Epithelial cell of proximal tubule (primary cell): ENCODE data around the gene GFRA1. TPM values are rescaled to one million over a fixed set of nuclear protein-coding genes. Genes with fewer than 3 reads are reported as not detected.

Experiments used
- DNase-seq: peaks from one replicate; pipeline ENCODE4 v3.0.0-alpha.2; 2011; ENCODE audit warnings: low read depth
- H3K4me3 ChIP-seq: 2 replicates; pipeline ENCODE4 v1.5.1; 2011; ENCODE audit warnings: low read depth, mild to moderate bottlenecking, low read length
- CTCF ChIP-seq: conservative IDR thresholded peaks from 2 replicates; pipeline ENCODE4 v1.5.1; 2012; ENCODE audit warnings: low read depth, mild to moderate bottlenecking, low read length
- total RNA-seq: library from RNA; depleted of rRNA; stranded (reverse); fragments of >200 nt; gene quantifications from 2 replicates; pipeline ENCODE4 v1.2.3, GENCODE V29; 2015

GFRA1 gene
- total RNA-seq, 1 donor from 2014 or later: 10.6 TPM

GRCh38 chr10:116182426-116182825, 90.6 kb downstream of the GFRA1 start:
- DNase-seq: no peak
- no peak for TF ChIP-seq CTCF
- no peak overlapping the region for H3K4me3 ChIP-seq

GRCh38 chr10:116178086-116178605, 94.9 kb downstream of the GFRA1 start:
- no peak overlapping the region for H3K4me3 ChIP-seq
- no peak for TF ChIP-seq CTCF
- no peak for DNase-seq

GRCh38 chr10:116175231-116175630, 97.8 kb downstream of the GFRA1 start:
- H3K4me3 ChIP-seq: no peak overlapping the region
- TF ChIP-seq CTCF: no peak
- DNase-seq: no peak

GRCh38 chr10:116171505-116171904, 101.5 kb downstream of the GFRA1 start:
- no peak for DNase-seq
- TF ChIP-seq CTCF: no peak
- no peak overlapping the region for H3K4me3 ChIP-seq

- TF ChIP-seq CTCF: no peak
- no peak overlapping the region for H3K4me3 ChIP-seq
- no peak for DNase-seq
These were observed 102.2 kb downstream of the GFRA1 start for GRCh38 chr10:116170815-116171250.

- no peak for DNase-seq
- no peak for TF ChIP-seq CTCF
- no peak overlapping the region for H3K4me3 ChIP-seq
These were observed 103.1 kb downstream of the GFRA1 start for GRCh38 chr10:116169782-116170445.

- H3K4me3 ChIP-seq: no peak overlapping the region
- no peak for TF ChIP-seq CTCF
- no peak for DNase-seq
These were observed 104.3 kb downstream of the GFRA1 start for GRCh38 chr10:116168745-116169144.
